Islet precursor cell (in vitro differentiated cells): Measurements from ENCODE around the gene ACAA2.
"Not testable (repeated sequence)": the region's sequence is repeated elsewhere in the genome, so short reads cannot be mapped to it uniquely, and the experiment has no call there.

Experiments used
- DNase-seq: peaks from one replicate; pipeline ENCODE4 v3.0.0-alpha.2; 2018

ACAA2 gene

GRCh38 chr18:49844903-49845302 is 31.6 kb upstream of the ACAA2 start:
- DNase-seq = no peak

GRCh38 chr18:49843778-49844625 is 30.7 kb upstream of the ACAA2 start:
- DNase-seq = peak; percentile 28

GRCh38 chr18:49843131-49843530 is 29.8 kb upstream of the ACAA2 start:
- peak; percentile 16 for DNase-seq

- no peak for DNase-seq
These were observed 29.3 kb upstream of the ACAA2 start for GRCh38 chr18:49842656-49843055.

DNA sequence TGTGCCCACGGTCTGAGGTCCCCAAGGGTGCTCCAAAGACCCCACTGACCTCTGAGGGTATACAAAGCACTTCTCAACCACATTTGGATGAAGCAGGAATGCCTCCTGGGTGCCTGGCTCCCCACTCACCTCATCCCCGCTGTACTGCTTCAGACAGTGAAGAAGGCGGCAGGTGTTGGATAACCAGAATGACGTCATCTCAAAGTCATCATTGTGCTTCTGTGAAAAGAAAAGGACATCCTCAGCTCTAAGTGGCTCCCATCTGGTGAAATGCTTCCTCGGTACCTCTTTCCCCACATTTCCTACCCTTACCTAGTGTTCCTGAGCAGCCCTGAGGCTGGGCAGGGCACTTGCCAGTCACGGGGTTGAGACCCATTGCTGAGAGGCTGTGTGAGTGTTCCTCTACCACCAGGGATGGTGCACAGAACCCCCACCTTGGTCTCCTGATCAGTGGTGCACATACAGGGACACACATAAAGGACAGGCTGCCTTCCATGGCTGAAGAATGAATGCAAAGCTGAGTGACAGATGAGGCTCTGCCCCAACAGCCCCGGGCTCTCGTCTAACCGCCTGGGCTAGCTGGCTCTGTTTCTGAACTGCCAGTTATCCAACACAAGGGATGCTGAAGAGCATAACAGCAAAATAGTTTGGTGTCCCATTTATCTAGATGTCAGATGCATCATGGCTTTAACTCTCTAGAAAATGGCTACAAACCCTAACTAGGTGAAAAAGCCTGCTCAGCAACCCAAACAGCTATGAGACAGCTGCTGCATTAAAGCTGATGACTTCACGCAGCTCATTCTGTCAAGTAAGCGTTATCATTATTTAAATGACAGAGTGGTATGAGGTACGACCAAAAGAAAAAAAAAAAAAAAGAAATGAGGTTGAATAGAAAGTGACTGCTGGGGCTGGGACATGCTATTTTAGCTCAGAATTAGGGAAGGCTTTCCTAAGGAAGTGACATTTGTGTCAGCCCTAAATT is 28.2 kb upstream of the ACAA2 start:
- DNase-seq = no peak

GRCh38 chr18:49839012-49839411 is 25.7 kb upstream of the ACAA2 start:
- peak; percentile 51 for DNase-seq

- DNase-seq = no peak
These were observed 25.0 kb upstream of the ACAA2 start for GRCh38 chr18:49838381-49838780.

DNA sequence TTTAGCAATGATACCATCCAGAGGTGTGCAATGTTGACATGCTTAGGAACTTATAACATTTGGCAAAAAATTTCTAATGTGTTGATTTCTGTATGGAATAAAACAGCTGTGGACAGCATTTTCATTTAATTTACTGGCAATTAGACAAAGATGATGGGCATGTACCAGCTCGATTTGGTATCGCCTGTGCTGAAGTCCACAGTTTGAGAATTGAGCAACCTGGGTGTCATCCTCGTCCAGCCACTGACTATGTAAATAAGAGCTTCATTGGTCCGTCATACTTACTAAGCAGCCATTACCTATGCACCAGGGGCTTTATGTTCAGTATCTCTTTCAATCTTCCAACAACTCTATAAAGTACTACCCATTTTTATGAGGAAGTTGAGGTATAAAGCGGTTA is 24.6 kb upstream of the ACAA2 start:
- DNase-seq = no peak

GRCh38 chr18:49837316-49837835 is 24.0 kb upstream of the ACAA2 start:
- DNase-seq = not testable (repeated sequence)

GRCh38 chr18:49835405-49835804 is 22.1 kb upstream of the ACAA2 start:
- no peak for DNase-seq

- no peak for DNase-seq
These were observed 20.9 kb upstream of the ACAA2 start for GRCh38 chr18:49834258-49834657.

DNA sequence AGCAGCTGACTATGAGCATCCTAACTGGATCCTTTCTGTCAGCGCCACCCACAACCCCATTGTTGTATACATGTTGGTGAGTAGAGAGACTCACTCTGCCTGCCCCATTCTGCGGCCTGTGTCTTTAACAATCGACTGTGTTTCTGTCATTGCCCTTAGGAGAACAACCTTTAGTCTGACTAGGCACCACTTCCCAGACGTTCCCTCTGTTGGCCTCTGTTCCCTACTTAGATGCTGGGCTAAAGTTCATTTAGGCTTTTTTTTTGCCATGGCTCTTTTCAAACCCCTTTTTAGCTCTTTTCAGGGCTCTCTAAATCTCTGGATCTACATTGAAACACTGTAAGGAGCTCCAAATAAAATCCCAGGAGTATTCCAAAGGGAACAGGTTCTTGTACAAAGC is 20.5 kb upstream of the ACAA2 start:
- no peak for DNase-seq

- no peak for DNase-seq
These were observed 18.9 kb upstream of the ACAA2 start for GRCh38 chr18:49832221-49832647.

DNA sequence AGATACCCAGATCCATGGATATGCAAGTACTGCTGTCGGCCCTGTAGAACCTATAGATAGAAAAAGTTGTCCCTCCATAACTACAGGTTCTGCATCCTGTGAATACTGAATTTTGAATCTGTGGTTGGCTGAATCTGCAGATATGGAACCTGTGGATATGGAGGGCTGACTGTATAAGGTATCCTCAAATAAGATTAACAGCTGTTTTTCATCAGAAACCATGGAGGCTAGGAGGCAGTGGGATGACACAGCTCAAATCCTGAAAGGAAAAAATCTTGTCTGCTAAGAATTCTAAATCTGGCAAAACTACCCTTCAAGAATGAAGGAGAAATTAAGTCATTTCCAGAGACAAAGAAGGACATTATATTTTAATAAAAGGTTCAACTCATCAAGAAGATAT is 14.7 kb upstream of the ACAA2 start:
- DNase-seq = no peak

DNA sequence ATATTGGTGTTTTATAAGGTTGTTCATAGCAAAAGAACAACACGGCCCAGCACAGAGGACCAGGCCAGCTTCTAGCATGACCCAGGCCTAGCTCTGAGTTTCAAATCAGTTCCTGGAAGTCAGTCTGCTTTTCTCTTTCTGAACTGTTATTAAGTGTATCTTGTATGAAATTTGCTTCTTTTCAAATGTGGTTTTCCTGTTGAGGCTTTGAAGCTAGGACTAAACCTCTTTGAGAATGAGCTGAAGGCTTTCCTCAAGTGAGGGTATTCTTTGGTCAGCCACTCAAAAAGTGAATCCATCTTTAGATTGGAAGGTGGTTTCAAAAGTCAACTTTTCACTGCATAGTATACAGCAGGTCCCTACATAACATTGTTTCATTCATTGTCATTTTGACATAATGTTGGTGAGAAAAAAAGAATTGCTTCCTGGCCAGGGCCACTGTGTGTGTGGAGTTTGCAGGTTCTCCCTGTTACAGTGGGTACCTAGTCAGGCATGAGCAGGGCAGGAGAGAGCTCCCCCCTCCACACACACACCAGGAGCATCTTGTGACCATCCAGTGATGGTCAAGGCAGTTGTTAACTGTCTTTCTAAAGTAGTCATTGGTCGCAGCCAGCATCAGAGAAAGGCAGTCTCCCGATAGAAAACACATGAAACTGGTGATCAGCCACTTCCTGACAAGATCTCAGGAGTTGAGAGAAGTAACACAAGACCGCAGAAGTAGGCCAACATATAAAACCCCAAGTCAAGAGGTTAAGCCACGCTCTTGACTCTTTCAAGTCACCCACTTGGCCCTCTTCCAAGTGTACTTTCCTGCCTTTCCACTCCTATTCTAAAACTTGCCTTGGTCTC is 6.7 kb upstream of the ACAA2 start:
- no peak for DNase-seq

- no peak for DNase-seq
These were observed 5.8 kb upstream of the ACAA2 start for GRCh38 chr18:49819071-49819662.

DNA sequence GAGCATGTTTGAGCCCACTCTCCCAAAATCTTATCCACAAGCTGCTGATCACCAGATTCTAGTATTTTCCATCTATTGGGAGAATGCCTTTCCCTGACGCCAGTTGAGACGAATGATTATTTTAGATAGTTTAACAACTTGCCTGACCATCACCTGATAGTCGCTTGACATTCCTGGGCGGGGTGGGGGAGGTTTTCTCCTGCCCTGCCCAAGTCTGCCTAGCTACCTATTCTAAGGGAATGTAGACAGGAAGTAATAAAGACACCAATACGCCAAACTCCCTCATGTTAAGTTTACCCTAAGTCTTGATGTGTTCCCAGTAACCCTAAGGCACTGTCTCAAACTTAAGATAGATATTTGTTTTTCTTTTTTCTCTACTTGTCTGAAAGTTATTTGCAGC is 4.6 kb upstream of the ACAA2 start:
- no peak for DNase-seq

DNA sequence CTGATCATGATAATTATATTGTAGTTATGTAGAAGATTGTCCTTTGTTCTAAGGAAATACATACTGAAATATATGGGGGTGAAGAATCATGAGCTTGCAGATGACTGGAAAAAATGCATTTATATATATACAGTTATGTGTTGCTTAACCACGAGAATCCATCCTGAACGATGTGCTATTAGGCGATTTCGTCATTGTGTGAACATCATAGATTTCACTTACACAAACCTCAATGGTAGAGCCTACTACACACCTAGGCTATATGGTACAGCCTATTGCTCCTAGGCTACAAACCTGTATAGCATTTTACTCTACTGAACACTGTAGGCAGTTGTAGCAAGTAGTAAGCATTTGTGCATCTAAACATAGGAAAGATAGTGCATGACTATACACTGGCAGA is 2.6 kb upstream of the ACAA2 start:
- no peak for DNase-seq

DNA sequence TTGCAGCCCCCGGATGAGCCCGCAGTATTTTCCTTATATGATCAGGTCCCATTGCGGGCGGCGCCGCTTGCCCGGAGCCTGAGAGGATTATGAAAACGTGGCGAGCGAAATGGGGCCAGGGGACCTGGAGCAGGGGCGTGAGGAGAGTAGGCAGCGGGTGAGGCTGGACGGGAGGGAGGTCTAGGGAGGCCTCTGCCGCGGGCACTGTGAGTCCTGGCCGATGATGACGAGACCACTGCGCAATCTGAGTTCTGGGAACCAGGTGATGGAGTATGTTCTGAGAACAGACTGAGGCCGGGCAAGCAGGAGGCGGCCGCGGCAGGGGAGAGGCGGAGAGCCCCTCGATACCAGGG is 790 bp upstream of the ACAA2 start:
- DNase-seq = peak; percentile 85

GRCh38 chr18:49813069-49813318 is 339 bp downstream of the ACAA2 start:
- DNase-seq = peak; percentile 67

GRCh38 chr18:49812286-49813068 is 856 bp downstream of the ACAA2 start:
- DNase-seq = no peak
